GM13976 (cell line): ENCODE results near the gene CUX1.

Source experiments
- DNase-seq: peaks from one replicate; pipeline ENCODE4 v3.0.0; 2012; ENCODE audit warnings: low spot score
- CTCF ChIP-seq: IDR thresholded peaks from 2 replicates; pipeline ENCODE4 v1.5.1; 2012; ENCODE audit warnings: borderline replicate concordance, mild to moderate bottlenecking; ENCODE audit not compliant: insufficient read depth; ENCODE audit errors: extremely low read depth, missing control alignments, control extremely low read depth
- in situ Hi-C: fragments of 300-500 bp; cut with MboI; formaldehyde crosslinking; loops from one replicate; pipeline ENCODE4 v1.12.0; 2022; ENCODE audit warnings: low sequenced_read_pairs, mixed read lengths, inconsistent platforms; ENCODE audit not compliant: unreplicated experiment

CUX1 gene

GRCh38 chr7:102258749-102259107 lies 441.3 kb downstream of the CUX1 start:
- no peak for TF ChIP-seq CTCF
- in situ Hi-C loops, result no loop called here
- no peak for DNase-seq

GRCh38 chr7:102260856-102261255 lies 443.4 kb downstream of the CUX1 start:
- DNase-seq, result no peak
- in situ Hi-C loops, result loop anchor here (10.0 kb wide), 1 partner anchor 716 kb away; no protein-coding TSS in a partner anchor
- TF ChIP-seq CTCF, result no peak

GRCh38 chr7:102261451-102261850 lies 444.0 kb downstream of the CUX1 start:
- DNase-seq, result no peak
- in situ Hi-C loops, result loop anchor here (10.0 kb wide), 1 partner anchor 717 kb away; no protein-coding TSS in a partner anchor
- TF ChIP-seq CTCF, result no peak

- in situ Hi-C loops, result loop anchor here (10.0 kb wide), 1 partner anchor 718 kb away; no protein-coding TSS in a partner anchor
- DNase-seq, result no peak
- no peak for TF ChIP-seq CTCF
These were observed 445.1 kb downstream of the CUX1 start for GRCh38 chr7:102262546-102262945.

- in situ Hi-C loops, result loop anchor here (10.0 kb wide), 1 partner anchor 720 kb away; no protein-coding TSS in a partner anchor
These were observed 447.0 kb downstream of the CUX1 start for GRCh38 chr7:102264367-102264891.

GRCh38 chr7:102266541-102266940 lies 449.1 kb downstream of the CUX1 start:
- DNase-seq, result no peak
- in situ Hi-C loops, result loop anchor here (10.0 kb wide), 1 partner anchor 722 kb away; no protein-coding TSS in a partner anchor
- no peak for TF ChIP-seq CTCF

More at GRCh38 chr7:102264367-102264891, 447.0 kb downstream of the CUX1 start:
- TF ChIP-seq CTCF, result no peak
- peak; percentile 73 for DNase-seq
